GM23248 (cell line): ENCODE data around the gene NRP1.

Experiments
- EZH2 ChIP-seq: fragments of 200-600 bp; sonication (generic); IDR thresholded peaks from 2 replicates; pipeline ENCODE4 v1.6.1; 2018; ENCODE audit warnings: antibody characterized with exemption, mild to moderate bottlenecking; ENCODE audit not compliant: insufficient read depth, poor library complexity, severe bottlenecking
- EZH2phosphoT487 ChIP-seq: fragments of 200-600 bp; sonication (generic); IDR thresholded peaks from 2 replicates; pipeline ENCODE4 v1.6.1; 2018; ENCODE audit warnings: antibody characterized with exemption, moderate library complexity, mild to moderate bottlenecking, low read depth; ENCODE audit not compliant: insufficient read depth

DNA sequence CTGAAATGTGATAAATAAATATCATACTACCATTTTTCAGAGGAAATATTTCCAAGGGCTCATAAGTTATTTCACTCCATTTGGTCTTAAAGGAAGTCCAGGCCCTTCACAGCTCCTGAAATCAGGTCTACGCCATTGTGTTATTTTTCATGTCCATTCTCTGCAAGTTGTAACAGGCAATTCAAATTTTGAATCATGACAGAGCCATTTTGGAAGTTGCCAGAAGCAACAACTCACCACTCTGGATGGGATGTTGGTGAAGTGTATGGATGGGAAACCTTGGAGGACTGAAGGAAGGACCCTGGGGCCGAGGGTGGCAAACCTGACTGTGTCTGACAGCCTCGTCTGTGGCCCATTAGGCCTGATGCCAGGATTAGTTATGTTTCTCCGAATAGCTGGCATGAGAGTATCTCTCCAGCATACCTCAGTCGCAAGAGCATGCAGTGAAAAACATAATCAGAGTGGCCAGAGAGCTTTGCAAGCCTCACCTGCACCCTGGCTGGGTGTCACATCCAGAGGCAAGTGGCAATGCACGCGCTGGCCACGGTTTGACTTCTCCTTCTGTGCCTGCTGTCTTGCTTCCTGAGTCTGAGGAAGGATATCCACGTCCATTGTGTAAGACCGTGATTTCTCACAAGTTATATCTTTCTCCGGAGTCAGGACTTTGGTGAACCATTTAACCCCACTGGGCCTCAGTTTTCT lies 87.1 kb downstream of the NRP1 start:
- TF ChIP-seq EZH2: no peak
- no peak for TF ChIP-seq EZH2phosphoT487
